ENCODE data around the gene FIGLA.
"Not testable (repeated sequence)": the region's sequence is repeated elsewhere in the genome, so short reads cannot be mapped to it uniquely, and the experiment has no call there.

Gene FIGLA

DNA sequence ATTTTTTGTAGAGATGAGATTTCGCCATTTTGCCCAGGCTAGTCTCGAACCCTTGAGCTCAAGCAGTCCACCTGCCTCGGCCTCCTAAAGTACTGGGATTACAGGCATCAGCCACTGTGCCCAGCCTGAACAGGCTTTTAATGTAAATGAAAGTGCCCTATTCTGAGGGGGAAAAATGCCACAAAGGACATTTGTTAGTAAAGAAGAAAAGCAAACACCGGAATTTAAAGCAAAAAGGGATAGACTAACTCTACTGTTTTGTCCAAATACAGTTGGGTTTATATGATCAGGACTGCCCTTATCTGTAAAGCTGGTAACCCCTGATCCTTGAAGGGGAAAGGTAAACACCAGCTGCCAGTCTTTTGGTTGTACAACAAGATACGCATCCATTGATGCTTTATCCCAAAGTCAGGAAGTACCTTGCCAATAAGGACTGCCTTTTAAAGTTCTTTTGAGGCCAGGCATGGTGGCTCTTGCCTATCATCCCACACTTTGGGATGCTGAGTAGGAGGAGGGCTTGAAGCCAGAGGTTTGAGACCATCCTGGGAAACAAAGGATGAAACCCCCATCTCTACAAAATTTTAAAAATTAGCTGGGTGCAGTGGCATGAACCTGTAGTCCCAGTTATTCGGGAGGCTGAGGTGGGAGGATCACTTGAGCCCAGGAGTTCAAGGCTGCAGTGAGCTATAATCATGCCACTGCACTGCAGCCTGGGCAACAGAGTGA is 16.8 kb upstream of the FIGLA start:
- no peak for DNase-seq

DNA sequence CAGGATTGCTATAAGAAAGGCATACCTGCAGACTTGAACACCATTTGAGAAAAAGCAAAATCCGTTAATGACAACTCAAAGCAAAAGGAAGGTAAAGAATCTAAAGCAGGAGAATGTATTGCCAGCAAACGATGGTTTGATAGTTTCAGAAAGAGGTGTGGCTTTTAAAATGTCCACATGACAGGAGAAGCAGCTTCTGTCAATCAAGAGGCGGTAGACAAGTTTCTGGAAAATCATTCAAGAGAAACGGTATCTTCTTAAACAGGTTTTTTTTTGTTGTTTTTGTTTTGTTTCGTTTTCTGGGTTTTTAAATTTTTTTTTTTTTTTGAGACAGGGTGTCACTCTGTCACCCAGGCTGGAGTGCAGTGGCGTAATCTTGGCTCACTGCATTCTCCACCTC is 16.2 kb upstream of the FIGLA start:
- no peak for DNase-seq

DNA sequence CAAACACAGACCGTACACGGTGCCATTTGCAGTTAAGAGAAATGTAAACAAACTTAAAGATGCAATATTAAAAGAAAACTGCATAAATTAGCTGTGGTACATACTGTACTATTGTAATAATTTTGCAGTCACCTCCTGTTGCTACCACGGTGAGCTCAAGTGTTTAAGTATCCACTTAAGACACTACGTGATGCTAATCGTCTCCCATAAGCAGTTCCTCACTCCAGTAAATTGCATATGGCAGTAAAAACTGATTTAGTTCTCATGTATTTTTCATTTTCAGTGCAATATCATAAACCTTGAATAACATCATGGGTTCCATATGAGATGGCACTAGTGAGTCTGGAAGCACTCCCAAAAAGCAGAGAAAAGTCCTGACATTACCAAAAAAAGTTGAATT is 15.6 kb upstream of the FIGLA start:
- DNase-seq, result no peak

DNA sequence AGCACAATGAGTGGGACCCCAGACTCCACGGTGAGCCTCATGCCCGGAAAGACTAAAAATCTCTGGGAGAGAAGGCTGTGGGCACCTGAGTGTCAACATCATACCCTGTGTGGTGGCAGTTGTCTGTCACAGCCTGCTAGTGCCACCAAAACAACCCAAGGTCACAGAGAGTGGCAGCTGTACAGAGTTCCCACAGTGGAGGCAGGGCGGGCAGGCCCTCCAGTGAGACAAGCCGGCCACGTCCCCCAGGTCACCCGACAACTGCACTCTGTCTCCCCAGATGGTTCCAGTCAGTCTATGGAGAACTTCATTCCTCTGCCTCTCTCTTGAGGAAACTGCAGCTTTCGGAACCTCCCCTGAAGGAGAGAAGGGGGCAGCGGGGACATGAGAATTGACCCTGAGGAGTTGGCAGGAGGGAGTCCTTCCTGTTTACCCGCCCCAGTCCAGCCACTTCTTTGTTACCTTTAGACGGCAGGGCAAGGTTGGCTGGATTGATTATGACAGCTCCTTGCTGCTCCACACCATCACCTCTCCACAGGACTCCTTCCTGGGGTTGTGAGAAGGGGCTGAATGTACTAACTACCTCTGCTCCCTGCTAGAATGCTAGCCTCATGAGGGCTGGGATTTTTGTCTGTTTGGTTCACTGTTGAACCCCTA is 11.3 kb upstream of the FIGLA start:
- no peak for DNase-seq

DNA sequence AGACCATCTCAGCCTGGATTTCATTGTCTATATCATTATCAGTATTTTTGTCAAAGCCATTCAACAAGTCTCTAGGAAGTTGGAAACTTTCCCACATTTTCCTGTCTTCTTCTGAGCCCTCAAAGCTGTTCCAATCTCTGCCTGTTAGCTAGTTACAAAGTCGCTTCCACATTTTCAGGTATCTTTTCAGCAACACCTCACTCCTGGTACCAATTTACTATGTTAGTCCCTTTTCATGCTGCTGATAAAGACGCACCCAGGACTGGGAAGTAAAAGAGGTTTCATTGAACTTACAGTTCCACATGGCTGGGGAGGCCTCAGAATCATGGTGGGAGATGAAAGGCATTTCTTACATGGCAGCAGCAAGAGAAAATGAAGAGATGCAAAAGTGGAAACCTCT is 9.3 kb upstream of the FIGLA start:
- no peak for DNase-seq

DNA sequence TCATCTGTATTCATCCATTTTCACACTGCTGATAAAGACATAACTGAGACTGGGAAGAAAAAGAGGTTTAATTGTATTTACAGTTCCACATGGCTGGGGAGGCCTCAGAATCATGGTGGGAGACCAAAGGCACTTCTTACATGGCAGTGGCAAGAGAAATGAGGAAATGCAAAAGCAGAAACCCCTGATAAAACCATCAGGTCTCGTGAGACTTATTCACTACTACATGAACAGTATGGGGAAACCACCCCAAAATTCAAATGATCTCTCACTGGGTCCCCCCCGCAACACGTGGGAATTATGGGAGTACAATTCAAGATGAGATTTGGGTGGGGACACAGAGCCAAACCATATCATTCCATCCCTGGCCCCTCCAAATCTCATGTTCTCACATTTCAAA is 7.6 kb upstream of the FIGLA start:
- DNase-seq, result not testable (repeated sequence)

DNA sequence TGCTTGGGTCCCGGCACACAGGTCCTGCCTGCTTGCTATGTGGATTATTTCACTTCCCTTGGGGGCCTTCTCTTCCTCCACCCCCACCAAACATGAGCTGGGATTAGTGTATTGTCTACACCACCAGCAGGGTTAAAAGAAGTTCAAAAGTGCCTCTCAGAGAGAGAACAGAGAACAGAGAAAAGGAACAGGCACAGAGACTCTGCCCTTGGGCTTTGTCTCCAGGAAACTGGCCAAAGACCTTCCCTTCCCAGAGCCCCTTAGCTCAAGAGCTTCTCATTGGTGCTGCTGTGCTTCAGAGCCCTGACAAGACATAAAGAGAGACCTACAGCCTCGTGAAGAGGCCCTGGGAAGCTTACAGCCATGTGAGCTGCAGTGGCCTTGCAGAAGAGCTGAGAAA is 7.1 kb upstream of the FIGLA start:
- DNase-seq, result no peak

DNA sequence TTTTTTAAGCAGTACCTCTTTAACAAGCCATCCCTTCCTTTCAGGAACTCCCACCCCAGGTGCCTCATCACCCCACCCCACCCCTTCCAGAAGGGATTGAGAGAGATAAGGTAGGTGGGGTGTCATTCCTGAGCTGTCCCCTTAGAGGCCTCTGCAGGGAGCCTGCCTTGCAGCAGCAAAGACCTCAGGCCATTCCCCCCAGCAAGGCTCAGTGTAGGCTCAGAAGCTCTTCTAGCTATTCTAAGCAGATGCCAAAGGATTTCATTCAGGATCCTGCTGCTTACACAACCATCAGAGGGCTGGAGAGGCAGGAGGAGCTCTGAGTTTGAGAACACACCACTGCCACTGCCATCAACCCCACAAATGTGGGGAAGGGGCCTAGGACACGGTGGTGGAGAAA is 5.8 kb upstream of the FIGLA start:
- DNase-seq, result no peak

DNA sequence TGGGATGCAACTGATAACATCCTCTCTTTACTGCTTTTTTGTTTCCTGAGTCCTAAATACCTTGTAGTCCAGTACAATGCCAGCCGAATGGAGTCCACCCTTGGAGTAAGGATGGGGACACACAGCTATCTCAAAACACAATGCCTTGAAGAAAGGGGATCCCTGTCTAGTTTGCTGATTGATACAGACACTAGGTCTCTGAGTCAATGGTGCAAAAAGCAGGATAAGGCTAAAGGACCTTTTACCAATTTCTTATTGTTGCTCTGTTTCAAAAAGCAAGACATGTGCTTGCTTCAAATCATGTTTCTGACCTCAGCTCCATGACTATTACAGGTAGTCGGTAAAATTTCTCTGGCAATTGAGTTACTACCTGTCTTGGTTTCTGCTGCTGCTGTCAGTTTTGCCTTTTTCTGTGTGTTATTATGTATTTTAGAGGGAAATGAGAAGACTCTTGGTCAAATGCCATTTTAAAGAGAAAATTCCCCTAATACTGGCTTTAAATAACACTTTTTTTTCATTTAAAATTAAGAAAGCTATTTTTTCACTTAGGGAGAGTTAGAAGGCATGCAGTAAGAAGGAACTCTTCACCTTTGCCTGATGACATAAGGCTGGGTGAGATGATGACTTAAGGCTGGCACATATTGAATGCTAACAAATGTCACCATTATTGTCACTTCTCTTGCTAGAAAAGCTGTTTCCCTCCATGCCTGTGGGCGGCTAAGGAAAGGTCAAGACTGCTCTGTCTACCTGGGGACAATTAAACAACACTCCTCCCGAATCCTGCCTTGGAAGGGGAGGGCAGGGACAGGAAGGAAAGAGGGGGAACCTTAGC is 4.9 kb upstream of the FIGLA start:
- DNase-seq, result no peak

DNA sequence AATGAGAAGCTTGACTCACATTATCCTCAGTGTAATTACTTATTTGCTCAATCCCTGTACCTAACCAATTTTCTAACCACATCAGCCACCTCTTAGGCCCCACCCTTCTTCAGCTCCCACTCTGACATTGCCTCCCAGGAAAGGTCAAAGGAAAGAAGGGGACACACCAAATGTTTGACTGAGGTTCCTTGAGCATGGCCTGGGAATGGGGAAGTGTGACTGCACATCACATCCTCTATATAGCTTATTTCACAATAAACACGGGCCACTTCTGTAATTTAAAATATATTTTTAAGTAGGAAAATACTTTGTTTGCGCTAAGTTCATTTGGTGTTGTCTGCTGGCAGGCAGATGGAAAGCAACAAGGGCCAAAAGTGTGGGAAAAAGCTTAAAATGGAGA is 3.0 kb upstream of the FIGLA start:
- DNase-seq, result no peak

DNA sequence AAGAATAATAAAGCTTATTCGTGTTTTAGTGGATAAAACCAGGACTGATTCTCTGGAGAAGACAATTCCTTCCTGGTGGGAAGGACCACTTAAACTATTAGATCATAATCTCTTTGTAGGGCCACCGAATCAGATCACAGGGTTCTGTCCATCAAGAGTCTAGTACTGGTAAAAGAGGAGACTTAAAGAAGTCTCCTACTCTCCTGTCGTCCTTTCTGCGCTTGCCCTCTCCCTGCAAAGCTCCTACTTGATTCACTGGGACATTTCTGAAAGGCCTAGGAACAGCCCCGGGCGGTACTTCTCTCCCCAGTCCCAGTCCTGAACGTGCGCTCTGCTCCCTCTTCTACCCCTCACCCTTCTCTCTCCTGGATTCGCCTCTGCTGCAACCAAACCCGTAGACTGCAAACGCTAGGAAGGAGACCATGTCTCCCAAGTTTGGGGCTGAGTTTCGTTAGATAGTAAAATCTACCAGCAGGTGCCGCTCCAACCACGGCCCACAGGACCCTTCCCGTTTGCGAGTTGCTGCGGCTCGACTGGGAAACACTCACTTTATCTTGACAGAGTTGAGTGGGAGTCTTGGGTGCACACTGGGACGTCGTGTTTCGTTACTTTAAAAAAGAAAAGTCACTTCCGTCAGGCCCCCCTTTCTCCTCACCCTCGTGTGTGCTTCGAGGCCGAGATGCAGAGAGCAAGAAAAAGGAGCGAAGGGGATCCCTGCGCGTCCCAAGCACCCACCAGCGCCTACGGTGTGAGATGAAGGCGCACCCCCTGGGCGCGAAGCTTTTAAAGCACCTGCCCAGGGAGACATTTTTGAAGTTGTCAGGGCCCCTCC is 923 bp downstream of the FIGLA start:
- DNase-seq, result peak; percentile 12

DNA sequence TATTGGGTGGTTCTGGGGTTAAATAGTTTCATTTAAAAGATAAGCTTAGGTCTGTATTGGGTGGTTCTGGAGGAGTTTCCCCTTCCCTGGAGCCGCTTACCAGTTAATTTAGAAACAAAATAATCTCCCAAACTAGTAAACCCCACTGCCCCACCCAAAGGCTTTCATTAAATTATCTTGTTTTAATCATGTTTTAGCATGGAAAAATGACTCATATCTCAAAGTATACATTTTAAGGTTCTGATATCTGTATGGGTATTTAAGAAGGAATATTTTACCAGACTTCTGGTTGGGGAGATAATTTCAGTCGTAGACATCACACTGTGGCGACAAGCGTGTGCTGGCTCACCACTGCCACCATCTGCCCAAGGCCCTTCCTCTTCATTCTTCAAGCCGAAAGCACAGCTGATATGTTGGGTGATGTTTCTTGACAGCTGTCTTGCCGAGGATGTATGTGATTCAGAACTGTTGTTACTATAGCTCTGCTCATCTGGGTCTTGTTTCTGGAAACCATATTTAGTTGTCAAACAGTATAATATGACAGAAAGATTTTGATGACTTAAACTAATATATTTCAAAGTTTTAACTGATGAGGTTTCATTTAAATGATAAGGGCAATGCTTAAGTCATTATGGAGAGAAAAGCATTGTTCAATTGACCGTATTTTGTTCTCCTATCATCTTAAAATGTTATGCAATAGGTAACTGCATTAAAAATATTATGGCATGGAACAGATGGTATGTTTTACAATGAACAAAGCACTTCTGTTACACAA is 5.1 kb downstream of the FIGLA start:
- no peak for DNase-seq

DNA sequence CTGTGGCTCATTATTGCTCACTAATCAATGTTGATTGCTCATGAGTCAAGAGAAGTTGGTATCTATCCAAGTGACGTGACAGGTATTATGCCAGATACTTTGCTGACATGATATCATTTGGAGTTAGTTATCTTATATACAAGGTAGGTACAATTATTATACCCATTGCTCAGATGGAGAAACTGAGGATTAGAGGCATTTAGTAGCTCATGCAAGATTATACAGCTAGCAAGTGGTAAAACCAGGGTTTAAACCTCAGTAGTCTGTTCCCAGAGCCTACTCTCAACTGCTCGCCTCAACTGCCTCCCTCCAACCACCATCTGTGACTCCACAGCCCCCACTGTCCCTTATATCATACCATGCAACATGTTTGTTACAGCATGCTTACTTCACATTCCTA is 6.1 kb downstream of the FIGLA start:
- DNase-seq, result no peak

DNA sequence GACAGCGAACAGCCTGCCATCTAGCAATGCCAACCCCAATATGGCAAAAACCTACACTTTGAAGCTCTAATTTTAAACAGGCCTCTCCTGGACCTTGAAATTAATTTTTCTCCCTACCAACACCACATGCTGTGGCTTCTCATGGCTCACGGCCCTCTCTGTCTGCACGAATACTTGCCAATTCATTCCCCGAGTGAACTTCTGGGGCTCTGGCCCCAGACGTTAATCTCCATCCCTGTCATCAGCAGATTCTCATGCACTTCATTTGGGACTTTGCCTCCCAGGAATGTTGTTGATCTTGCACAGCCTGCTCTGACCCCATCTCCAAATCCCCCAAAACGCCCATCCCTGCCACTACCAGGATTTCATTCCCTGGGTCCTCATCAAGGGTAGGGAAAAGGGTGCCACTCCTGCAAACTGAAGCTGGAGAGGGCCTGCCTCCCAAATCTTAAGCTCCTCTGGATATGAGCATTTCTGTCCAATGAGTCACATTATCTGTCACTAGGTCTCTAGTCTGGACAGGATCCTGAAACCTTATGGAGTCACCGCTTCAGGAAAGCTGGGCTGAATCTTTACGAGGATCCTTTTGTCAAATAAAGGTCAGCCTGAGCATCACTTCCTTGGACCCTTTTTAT is 10.4 kb downstream of the FIGLA start:
- no peak for DNase-seq

DNA sequence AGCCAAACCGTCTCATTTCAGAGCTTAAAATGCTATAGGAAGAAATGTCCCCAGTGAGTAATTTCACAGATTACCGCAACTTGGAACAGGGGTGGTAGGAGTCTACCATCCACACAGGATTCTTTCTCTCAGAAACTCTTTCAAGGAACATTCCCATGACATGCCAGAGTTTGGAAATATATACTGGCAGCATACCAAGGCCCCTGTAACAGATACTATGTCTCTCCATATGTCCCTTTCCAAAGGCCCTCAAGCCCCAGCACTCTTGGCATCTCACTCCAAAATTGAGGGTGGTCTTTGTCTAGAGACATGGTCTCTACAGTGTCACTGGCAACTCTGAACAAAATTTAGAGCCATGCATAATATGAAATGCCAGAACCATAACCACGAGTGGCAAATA is 11.0 kb downstream of the FIGLA start:
- DNase-seq, result no peak

DNA sequence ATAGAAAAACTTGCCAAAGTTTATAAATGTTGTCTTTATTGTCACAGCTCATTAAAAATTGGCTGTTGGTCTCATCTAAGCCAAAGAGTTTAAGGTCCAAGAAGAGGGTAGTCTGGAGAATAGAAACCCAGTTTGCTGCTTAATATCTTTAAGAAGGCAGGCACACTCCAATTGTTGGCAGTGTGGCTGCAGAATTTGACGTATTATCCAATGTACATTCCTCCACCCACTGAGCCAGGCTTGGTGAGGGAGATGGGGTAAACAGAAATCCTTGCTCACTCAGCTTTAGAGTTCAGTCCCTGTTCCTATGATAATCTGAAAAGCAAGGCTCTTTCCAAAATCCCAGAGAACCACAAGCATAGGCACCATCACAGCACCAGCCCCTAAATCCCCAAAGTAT is 11.8 kb downstream of the FIGLA start:
- DNase-seq, result no peak

DNA sequence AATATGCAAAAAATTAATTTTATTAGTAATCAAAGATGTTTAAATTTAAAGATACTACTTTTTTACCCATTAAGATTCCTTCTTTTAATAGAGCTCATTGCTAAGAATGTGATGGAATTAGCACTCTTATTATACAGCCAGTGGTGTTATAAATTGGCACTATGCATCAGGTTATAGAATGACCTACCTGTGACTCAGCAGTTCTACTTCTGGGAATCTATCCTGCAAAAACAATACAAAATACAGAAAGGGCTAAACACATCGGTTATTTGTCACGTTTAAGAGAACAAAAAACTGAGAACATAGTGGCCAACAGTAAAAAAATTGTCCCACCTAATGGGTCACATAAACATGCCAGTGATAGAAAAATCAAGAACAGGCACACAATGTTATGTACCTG is 13.0 kb downstream of the FIGLA start:
- DNase-seq, result no peak

DNA sequence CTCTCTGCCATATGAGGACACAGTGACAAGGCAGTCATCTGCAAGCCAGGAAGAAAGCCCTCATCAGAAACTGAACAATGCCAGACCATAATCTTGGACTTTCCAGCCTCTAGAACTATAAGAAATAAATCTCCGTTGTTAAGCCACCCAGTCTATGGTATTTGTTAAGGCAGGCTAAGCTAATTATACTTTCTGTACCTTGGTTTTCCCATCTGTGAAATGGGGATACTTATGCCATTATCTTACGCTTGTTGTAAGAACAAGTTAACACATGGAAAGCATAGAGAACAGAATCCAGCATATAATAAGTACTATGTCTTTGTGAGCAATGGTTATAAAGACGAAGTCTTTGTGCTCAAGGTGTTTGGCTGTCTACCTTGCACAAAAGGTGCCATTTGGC is 14.2 kb downstream of the FIGLA start:
- DNase-seq, result no peak

DNA sequence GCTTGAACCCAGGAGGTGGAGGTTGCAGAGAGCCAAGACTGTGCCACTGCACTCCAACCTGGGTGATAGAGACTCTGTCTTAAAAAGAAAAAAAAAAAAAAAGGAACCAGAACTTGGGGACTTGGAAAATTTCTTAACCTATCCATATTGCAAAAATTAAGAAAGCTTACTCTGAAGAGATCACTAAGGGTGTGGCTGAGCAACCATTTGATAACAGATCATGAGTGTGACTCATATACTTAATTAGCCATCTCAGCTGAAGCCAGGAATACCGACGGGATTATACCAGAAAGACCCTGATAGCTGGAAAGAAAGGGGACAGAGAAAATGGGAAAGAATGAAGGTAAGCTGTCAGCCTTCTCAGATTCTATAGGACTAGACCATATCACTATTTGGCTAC is 15.3 kb downstream of the FIGLA start:
- no peak for DNase-seq

DNA sequence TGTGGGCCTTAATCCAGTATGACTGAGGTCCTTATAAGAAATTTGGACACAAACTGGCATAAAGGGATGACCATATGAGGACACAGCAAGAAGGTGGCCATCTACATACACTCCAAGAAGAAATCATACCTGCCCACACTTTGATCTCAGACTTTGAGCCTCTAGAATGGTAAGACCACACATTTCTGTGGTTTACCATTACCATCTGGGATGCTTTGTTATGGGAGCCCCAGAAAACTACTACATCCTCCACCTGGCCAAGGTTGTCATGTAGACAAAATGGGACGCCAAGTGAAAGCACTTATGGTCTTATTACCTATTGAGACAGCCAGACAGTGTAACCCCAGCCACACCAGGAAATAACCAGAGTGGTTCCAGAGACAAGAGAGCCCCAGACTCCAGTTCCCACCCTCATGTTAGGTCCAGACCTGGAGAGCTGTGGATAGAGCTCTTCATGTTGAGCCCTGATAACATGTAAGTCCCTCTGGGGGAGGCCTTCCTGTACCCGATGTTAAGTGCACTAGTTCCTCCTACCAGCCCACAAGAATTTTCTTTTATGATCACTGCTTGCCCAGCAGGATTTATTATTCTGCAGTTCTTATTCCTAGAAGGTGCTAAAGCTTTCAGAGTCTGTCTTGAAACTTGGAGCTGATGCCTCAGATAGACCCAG is 17.8 kb downstream of the FIGLA start:
- DNase-seq, result no peak

DNA sequence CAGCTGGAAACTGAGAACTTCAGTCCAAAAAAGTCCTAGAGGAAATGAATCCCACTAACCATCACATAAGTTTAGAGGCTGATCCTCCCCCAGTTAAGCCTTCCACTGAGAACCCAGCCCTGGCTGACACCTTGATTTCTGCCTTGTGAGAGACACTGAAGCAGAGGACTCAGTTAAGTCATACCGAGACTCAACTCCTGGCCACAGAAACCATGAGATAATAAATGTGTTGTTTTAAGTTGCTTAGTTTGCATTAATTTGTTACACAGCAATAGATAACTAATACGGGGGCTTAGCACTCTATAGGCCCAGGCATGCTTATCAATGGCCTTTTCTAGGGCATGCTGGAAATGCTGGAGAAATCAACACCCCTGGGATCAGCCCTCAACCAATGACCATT is 19.0 kb downstream of the FIGLA start:
- DNase-seq, result no peak
